WI38 (cell line): ENCODE measurements around the gene BTNL2.

Source experiments
- H3K4me3 ChIP-seq: 2 replicates; pipeline ENCODE4 v1.5.1; 2011; ENCODE audit warnings: low read depth, mild to moderate bottlenecking, control low read depth, low read length
- CTCF ChIP-seq: IDR thresholded peaks from 2 replicates; pipeline ENCODE4 v1.5.1; 2012; ENCODE audit warnings: low read depth, mild to moderate bottlenecking, control low read depth, low read length

BTNL2 gene

GRCh38 chr6:32413427-32414047 lies 6.6 kb upstream of the BTNL2 start:
- TF ChIP-seq CTCF, result peak; percentile 89
- no peak overlapping the region for H3K4me3 ChIP-seq

- H3K4me3 ChIP-seq, result no peak overlapping the region
- no peak for TF ChIP-seq CTCF
Observed at GRCh38 chr6:32411566-32412327, 4.8 kb upstream of the BTNL2 start.

- H3K4me3 ChIP-seq, result no peak overlapping the region
- TF ChIP-seq CTCF, result no peak
Observed at GRCh38 chr6:32410906-32411305, 3.9 kb upstream of the BTNL2 start.

DNA sequence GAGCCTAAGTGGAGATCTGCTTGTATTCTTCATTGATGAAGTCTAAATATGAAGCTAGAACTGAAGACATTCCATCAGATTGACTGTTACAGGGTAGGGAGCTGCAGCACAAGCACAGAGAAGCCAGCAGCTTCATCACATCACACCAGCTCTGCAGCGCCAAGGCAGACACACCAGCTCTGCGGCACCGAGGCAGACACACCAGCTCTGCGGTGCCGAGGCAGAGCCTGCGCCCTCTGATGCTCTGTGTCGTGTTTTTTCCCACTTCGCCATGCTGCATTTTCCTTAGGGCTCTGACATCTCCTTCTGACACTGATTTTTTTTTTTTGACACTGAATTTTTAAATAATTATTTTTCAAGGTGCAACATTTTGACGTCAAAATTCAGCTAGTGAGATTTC lies 784 bp downstream of the BTNL2 start:
- TF ChIP-seq CTCF, result no peak
- no peak overlapping the region for H3K4me3 ChIP-seq

DNA sequence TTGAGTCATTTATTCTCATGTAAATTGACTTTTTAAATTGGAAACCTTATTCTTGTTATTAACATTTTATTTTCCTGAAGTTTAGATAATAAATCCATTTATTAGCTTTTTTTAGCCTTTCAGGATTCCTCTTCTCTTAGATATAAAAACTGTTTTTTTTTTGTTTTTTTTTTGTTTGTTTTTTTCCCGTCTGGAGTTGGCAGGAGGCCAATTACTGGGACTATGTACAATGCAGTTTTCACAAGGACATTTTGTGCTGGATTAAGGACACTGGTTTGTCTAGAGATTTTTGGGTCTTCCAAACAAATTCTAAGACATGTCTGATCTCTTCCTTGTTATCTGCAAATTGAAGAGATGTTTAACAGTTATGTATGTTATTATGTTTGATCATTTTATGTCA lies 1.3 kb downstream of the BTNL2 start:
- no peak for TF ChIP-seq CTCF
- no peak overlapping the region for H3K4me3 ChIP-seq

GRCh38 chr6:32402812-32403211 lies 4.2 kb downstream of the BTNL2 start:
- no peak for TF ChIP-seq CTCF
- H3K4me3 ChIP-seq, result no peak overlapping the region

- no peak overlapping the region for H3K4me3 ChIP-seq
- no peak for TF ChIP-seq CTCF
Observed at GRCh38 chr6:32401284-32401963, 5.6 kb downstream of the BTNL2 start.
